Stimulated activated naive CD8-positive, alpha-beta T cell treated with anti-CD3 and anti-CD28 coated beads, Interleukin-15, Interleukin-2, amounts not matched to agents 100 U/mL and 50 U/mL, for 24 hours (primary cell): ENCODE measurements around the gene SLC13A5.
"Not testable (repeated sequence)": the region's sequence is repeated elsewhere in the genome, so short reads cannot be mapped to it uniquely, and the experiment has no call there.

Experiments
- ATAC-seq: fragments of 150-1000 bp; cut with Tn5 transposase; one replicate; pipeline ENCODE4 v1.10.0; 2021
- DNase-seq: peaks from one replicate; pipeline ENCODE4 v3.0.0; 2021

Gene SLC13A5

DNA sequence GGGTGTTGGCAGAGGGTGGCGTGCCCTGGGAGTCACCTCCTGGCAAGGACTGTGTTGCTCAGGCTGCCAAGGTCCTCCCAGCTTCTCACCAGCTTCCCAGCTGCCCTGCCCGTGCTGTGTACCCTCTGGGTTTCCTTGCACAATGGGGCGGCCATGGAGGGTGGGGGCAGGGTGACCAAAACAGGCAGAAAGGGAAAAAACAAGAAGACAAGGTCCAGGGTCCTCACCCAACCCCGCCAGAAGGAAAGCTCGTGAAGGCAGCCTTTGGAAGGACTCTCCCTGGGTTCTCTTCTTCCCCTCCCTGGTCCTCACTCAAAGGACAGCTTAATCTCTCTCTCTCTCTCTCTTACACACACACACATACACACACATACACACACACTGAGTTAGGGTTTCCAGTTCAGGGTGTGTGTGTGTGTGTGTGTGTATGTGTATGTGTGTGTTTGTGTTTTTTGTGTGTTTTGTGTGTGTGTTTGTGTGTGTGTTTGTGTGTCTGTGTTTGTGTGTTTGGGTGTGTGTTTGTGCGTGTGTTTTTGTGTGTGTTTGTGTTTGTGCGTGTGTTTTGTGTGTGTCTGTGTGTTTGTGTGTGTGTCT is 2.0 kb downstream of the SLC13A5 start:
- ATAC-seq (no peak), DNase-seq (no peak)

DNA sequence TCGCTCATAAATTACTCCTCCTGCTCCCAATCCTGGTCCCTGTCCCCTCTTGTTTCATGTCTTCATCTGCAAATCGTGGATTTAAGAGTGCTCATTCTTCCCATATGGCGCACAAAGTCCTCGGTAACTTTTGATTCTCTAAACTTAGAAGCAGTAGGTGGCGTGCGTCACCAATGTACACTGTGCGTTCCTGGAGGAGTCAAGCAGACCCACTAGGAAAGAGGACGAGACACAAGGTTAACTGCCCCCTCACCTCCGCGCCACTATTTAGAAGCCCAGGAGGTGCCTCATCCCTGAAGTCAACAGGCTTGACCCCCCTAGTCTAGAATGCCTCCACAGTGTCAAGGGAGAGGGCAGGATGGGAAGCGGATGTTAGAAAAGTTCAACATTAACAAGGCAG is 2.9 kb downstream of the SLC13A5 start:
- DNase-seq (no peak), ATAC-seq (no peak)

DNA sequence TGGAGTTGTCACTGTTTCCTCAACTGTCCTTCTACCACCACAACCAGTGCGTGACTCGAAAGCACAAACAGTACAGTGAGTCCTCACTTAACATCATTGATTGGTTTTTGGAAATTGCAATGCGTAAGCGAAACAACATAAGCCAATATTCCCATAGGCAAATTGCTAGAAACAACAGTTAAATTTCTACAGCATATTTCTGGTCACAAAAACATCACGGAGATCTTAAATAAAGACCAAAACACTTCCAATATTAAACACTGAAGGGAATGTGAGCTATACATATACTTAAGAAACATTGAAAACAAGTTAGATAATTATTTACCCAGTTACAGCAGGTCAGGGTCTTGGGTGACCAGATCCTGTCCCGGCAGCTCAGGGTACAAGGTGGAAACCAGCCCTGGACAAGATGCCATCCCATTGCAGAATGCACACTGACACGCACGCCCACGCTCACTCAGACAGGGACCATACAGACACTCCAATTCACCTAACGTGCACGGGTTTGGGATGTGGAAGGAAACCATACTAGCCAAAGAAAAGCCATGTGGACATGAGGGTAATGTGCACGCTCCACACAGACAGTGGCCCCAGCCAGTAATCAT is 4.7 kb downstream of the SLC13A5 start:
- DNase-seq (no peak), ATAC-seq (no peak)

DNA sequence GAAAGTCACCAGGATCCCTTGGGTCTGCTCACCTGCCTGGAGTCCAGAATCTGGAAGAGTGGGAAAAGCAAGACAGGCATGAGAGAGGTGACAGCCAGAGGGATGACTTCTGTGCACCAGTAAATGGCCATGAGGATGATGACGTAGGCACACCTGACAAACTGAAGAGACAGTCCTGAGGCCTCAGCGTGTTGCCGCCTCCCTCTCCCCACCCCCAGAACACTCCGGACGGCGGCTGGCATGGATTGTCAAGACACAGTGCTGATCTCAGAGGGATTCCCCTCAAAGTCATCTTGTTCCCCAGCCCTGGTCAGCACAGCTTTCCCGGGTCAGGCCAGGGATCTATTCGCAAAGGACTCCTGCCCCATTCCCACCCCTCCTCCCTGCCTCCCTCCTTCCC is 6.2 kb downstream of the SLC13A5 start:
- DNase-seq (no peak), ATAC-seq (no peak)

DNA sequence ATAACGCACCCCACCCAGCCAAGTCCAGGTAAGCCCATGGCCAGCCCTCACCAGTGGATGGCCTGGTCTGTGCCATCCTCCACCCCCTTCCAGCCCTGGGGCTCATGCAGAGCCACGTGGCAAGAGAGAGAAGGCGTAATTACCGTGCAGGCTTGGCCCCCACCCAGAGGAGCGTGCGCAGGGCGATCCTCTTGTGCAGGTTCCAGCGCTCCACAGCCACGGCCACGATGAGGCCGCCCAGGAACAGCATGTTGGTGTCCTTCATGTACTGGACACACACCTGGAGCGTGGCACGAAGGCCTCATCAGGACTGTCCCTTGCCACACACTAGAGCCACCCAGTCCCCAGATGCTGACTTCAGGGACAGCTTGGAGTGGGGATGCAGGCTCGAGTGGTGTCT is 6.7 kb downstream of the SLC13A5 start:
- DNase-seq (no peak), ATAC-seq (no peak)

DNA sequence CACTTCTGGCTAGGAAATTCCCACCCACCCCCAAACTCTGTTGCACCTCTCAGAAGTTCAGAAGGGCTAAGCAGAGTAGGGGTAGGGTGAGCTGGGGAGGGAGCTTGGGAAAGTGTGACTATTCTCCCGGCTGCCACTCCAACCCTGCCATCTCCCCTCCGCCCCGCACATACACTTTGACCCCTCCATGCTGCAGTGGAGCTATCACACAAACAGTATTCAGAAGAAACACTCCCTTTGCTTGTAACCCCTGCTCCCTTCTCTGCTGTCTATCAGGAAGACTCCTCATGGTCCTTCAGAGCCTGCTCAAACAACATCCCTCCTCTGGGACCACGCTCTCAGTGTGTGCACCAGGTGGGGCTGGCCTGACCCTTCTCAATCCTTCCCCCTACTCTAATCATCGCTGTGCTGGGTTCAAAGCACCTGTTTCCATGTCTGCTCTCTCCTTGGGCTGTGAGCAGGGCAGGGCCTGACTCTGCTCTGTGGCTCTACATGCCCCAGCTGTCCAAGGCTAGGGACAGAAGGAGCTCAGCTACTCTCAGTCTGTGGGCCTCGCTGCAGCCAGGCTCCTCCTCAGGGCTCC is 8.6 kb downstream of the SLC13A5 start:
- ATAC-seq: no peak
- DNase-seq: no peak

DNA sequence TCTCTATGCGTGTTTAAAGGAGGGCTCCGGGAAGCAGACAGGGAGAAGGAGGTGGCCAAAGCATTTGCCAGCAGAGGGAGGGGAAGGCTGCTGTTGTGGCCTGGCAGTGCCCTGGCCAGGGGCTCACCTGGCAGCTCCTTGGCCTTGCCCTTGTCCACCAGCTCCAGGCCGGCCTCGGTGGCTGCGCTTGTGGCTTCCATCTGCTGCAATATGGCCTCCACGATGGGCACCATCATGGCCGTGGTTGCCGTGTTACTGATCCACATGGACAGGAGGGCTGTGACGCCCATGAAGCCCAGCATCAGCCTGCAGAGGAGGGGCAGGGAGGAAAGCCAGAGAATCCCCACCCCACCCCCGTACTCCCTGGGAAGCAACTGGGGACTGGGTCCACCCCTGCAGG is 9.4 kb downstream of the SLC13A5 start:
- DNase-seq (no peak), ATAC-seq (no peak)

DNA sequence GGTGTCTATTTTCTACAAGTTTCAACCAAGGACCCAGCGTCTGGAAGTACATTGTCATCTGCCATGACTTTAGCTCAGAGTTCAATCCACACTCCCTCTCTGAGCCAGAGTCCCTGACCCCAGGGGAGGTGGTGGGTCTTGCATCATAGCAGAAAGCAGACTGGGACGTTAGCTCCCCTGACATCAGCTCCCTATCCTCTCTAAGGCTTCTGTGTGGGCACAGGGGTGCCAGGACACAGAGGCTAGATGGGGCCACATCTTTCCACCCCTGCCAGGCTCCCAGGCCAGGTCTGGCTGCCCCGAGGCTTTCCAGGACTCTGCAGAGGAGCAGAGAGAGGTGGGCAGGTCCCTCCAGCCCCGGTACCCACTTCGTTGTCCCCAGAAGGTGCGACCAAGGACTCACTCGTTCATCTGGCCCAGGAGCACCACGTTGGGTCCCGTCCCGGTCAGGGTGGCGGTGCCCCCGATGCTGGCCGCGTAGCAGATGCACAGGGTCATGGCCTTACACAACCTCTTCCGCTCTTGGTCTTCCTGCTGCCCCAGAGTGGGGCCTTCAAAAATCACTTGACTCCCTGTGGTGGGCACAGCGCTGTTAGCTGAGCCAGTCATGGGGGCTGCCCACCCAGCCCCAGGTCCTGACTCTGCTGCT is 10.5 kb downstream of the SLC13A5 start:
- DNase-seq: no peak
- no peak for ATAC-seq

DNA sequence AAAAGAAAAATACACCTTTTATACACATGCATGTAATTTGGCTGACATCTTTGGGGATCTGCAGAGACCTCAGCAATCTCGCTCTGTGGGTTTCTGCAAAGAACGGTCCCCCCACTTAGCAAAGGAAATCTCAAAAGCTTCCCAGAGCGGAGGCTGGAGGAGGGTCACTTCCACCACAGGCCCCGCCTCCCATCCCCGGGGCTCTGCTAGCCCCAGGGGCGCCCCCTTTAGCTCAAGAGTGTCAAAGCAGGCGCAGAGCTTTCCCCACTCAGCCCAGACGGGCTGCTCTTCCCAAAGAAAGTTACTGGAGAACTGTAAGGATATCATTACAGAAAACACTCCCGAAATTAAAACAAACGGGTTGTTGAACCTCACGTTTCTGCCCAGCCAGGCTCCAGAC is 11.4 kb downstream of the SLC13A5 start:
- DNase-seq (peak; percentile 70), ATAC-seq (no peak)

DNA sequence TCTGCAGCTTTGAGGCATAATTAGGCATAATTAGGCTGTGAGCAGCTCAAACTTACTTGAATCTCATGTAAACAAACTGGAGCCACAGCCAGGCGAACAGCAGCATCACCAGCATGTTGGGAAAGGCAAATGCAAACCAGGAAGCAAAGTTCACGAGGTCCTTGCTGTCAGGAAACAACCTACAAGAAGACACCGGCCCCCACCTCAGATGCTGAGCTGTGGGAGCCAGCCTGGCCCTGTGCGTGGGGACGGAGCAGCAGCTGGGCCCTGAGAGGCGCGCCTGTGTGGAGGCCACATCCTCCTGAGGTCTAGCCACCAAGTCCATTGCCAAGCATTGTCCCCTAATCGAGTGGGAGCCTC is 12.2 kb downstream of the SLC13A5 start:
- no peak for ATAC-seq
- no peak for DNase-seq

DNA sequence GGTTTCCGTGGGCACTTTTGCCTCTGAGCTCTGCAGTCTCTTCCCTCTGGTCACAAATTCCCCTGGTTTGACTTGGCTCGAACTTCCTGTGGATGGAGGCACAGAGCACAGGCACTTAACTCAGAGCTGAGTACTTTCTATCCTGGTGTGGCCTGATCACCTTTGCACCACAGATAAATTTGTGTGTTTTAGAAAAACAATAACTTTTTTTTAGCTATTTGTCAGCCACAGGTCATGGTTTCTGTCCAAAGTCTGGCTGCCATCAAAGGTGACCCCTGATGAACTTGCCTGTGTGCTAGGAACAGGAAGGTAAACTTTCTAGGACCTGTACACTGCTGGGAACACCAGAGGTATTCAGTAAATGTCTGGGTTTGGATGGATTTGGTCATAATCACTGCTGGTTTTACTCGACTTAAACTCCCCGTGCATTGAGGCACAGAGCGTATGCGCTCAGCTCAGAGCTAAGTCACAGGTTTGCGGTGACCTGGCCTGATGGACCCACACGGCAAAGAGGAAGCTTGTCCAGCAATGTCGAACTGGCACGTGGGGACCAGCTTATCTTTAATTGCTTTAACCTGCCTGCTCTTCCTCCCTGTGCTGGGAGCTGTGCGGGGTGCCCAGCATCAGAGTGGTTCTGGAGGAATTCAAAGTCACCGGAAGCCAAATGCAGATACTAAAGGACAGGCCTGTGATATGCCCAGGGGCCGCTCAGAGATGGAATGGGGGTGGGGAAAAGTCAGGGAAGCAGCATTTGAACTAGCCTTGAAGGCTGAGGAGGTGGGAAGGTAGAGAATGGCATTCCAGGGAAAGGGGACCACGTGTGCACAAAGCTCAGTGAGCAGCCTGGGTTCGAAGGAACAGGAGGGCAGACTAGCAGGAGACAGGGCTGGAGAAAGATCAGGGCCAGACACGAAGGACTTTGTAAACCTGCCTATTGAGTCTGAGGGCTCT is 12.9 kb downstream of the SLC13A5 start:
- ATAC-seq: no peak
- no peak for DNase-seq

DNA sequence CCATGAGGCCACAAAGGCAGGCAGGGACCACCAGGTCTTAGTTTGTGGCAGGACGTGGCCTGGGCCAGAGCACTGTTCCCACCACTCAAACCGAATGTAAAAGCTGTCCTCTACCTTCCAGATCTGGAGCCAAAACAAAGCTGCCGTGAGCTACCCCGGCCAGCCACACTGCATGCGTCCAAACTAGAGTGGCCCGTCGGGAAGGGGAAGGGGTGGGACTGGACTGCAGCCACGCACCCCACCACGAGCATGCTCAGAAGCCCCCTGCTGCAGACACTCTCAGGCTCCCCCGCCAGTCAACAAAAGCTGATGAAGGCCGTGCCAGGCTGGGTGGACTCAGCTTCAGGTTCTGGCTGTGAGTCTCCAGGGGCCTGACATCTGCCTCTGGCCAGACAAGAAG is 15.2 kb downstream of the SLC13A5 start:
- ATAC-seq (no peak), DNase-seq (no peak)

DNA sequence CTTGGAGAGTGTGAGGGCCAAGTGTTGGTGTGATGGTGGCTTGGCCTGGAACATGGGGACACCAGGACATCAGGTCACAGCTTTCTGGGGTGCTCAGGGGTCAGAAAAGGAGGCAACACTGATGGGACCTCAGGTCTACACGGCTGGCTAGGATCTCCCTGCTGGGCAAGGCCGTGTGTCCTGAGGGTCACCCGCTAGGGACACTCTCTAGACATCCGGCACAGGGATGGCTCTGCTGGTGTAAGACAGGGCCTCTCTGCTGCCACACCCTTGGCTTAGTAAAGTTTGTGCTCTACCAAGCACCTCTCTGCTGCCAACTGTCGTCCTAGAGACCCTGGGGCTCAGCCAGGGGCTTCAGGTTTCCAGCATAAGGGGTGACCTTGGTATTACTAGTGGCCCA is 16.3 kb downstream of the SLC13A5 start:
- ATAC-seq: no peak
- DNase-seq: no peak

DNA sequence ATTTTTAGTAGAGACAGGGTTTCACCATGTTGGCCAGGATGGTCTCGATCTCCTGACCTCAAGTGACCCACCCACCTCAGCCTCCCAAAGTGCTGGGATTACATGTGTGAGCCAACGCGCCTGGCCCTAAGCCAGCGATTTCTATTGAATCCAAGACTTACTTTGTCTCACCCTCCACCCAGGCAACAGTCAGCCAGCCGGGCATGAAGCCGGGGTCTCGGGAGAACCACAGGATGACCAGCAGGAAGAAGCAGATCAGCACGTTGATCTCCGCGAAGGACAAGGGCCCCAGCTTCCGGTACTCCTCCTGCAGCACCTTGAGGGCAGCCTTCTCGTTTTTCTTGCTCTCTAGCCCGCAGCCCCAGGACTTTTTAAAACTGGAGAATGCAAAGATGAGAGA is 17.6 kb downstream of the SLC13A5 start:
- no peak for ATAC-seq

DNA sequence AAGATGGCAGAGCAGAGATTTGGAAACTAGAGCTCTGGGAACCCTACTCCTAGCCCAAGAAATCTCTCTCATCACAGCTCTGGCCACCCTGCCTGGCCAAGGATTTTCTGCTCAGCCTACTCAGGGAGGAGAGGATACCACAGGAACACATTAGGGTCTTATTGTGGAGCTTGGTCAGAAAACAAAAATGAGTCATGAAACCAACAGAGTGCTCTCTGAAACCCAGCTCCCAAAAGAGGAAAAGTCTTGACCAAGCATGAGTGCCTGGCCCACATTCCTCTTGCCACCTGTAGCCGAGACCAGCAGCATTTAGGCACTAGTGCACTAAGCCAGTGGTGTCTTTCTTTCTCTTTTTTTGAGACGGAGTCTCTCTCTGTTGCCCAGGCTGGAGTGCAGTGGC is 18.1 kb downstream of the SLC13A5 start:
- no peak for DNase-seq
- ATAC-seq: no peak

More for the DNA sequence above, 17.6 kb downstream of the SLC13A5 start:
- DNase-seq: no peak

DNA sequence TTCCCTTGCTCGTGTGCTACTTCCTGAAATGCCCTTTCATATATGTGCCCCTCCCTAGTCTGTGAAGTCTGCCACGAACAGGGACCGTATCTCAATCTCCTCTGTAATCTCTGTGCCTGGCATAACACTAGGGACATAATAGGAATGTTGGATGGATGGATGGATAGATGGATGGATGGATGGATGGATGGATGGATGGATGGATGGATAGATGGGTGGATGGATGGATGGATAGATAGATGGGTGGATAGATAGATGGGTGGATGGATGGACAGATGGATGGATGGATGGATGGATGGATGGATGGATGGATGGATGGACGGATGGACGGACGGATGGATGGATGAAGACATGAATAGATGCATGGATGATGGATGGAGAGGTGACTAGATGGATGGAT is 21.2 kb downstream of the SLC13A5 start:
- DNase-seq, ATAC-seq: not testable (repeated sequence)

DNA sequence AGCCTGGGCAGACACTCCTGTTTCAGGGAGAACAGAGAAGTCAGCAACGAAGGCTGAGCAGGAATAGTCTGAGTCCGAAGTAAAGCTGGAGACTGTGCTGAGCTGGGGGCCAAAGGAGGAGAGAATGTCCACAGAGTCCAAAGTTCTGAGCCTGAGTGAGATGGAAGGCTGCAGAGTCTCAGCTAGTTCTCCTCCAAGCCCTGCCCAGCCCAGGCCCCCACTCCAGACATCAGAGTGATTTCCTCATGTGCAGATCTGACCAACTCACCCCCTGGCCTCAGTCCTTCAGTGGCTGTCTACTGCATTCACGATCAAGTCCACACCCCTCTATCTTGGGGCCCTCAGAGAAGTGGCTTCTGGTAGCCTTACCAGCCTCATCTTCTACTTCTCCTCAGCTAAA is 21.6 kb downstream of the SLC13A5 start:
- DNase-seq: no peak
- ATAC-seq: no peak

DNA sequence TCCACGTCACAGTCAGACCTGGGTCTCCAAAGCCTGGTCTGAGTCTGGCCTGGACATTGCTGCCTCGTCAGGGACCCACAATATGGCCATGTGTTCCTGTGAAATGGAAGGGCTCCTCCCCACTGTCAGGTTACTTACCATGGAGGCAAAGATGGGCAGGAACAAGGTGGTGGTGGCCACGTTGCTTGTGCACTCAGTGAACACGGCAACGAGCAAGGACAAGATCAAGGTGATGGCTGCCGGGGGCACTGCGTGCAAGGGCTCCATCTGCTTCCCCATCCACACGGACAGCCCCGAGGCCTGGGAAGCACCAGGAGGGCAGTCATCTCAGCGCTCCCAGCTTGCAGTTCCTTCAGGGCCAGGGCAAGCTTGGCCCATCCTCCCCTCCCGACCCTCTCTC is 22.5 kb downstream of the SLC13A5 start:
- ATAC-seq (no peak), DNase-seq (no peak)

DNA sequence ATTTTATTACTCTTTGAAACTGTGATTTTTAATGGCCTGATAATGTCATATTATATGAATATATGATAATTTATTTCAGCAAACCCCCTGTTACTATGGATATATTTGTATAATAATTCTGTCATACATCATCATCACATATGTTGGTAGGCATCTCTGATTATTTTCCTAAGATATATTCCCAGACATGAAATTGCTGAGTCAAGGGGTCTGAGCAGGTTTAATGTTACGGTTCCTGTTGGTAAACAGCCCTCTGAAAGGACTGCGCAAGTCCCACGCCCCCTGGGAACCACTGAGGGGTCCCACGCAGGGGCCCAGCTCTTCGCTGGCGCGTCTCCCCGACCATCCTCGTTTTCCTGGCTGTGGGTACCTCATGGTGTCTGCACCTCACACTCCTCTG is 24.2 kb downstream of the SLC13A5 start:
- ATAC-seq (no peak), DNase-seq (no peak)

DNA sequence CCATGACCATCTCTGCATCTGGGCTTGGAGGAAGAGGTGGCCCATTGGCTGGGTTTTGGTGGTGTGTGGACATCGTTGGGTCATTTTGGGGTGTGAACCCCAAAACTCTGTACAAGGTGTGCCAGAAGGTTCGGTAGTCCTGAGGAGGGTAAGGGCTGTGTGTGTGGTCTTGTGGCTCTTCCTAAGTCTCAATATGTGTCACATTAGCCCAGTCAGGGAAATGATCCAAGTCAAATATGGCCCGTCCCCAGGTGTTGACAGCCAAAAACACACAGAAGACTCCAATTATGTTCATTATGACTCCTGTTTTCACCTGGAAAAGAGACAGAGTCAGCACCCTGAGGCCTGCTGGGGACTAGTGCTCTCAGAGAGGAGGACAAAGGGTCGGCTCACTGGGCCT is 27.1 kb downstream of the SLC13A5 start:
- DNase-seq (no peak), ATAC-seq (no peak)

DNA sequence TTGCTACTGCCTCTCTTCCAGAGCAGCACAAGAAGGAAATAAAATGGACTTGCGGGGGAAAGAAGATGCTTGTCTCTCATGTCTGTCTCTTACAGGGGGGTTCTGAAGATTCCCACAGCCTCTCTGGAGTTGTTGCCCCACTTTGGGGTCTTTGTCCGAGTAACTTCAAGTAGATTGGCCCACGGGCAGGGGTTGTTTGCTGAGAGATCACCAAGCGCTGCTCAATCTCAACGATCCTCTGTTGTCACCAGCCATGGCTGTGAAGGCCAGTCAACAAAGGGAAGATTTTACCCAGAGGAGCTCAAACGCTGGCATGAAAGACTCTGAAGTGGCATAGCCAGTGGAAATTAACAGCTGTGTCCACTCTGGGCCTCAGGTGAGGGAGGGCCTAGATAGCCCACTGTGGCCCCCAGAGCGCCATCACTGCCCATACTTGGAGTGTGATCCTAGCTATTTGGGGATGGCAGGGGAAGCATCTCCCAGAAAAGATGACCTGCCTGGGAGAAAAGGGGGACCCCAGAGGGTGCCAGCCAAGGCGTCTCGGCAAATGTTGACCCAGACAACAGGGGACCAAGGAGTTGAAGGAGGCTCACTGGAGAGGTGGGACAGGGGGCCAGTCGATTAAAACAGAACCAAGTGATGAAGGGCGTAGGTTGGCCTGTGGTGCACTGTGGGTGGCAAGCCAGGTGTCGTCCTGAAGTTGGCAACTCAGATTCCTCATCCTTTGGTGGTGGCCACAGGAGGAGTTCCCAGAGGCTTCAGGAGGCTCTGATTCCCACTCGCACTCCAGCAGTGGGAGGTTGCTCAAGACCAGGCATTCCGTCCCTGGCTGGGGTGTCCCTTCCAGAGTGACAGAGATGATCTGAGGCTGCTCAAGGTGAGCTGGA is 28.0 kb downstream of the SLC13A5 start:
- no peak for ATAC-seq
- no peak for DNase-seq

DNA sequence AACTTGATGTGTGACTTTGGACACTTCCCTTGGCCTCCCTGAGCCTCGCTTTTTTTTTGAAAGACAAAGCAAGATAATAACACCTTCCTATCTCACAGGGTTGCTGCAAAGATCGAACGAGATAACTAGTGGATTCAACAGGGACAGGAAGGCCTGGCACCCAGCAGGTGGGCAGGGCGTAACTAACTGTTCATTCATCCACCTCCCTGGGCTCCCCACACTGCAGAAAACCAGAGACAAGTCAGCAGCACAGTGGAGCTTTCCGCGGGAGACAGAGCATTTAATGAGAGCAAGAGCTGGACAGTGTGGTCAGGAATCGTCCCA is 28.7 kb downstream of the SLC13A5 start:
- DNase-seq (no peak), ATAC-seq (no peak)
